ENCODE results near the gene NRP2.

DNA sequence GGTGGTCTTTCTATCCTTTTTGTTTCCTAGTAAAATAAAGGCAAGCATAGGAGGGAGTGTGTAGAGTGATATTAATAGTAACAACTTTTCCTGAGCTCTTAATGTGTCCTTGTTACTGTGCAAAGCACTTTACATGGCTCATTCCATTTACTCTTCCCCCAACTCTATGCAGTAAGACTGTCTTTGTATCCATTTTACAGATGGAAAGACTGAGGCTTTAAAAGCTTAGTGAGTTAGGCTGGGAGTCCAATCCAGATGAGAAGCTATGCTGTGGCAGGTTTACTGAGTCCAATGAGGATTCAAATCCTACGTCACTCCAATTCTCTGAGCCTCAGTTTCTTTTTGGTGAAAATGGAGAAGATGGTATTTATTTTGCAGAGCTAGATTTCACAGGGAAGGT, 77.4 kb downstream of the NRP2 start:
- TF ChIP-seq, protein P1, sequence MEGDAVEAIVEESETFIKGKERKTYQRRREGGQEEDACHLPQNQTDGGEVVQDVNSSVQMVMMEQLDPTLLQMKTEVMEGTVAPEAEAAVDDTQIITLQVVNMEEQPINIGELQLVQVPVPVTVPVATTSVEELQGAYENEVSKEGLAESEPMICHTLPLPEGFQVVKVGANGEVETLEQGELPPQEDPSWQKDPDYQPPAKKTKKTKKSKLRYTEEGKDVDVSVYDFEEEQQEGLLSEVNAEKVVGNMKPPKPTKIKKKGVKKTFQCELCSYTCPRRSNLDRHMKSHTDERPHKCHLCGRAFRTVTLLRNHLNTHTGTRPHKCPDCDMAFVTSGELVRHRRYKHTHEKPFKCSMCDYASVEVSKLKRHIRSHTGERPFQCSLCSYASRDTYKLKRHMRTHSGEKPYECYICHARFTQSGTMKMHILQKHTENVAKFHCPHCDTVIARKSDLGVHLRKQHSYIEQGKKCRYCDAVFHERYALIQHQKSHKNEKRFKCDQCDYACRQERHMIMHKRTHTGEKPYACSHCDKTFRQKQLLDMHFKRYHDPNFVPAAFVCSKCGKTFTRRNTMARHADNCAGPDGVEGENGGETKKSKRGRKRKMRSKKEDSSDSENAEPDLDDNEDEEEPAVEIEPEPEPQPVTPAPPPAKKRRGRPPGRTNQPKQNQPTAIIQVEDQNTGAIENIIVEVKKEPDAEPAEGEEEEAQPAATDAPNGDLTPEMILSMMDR (IDR thresholded peaks at IDR 0.05; ENCODE audit: poor library complexity) = no peak
- TF ChIP-seq EZH2 (IDR thresholded peaks at IDR 0.05; ENCODE audit: borderline replicate concordance) (no peak), EZH2phosphoT487 (IDR thresholded peaks at IDR 0.05; ENCODE audit: low read depth, severe bottlenecking, unreplicated experiment) (no peak)
